Mesodermal cell (in vitro differentiated cells): ENCODE data around the gene SLC38A1.

Source experiments
- H3K27ac ChIP-seq: 2 replicates; pipeline ENCODE4 v1.7.0; 2013; ENCODE audit warnings: mild to moderate bottlenecking, low read depth, low read length, moderate library complexity; ENCODE audit not compliant: severe bottlenecking
- H3K36me3 ChIP-seq: 2 replicates; pipeline ENCODE4 v1.7.1; 2013; ENCODE audit warnings: mild to moderate bottlenecking, low read length, moderate library complexity; ENCODE audit not compliant: control insufficient read depth, insufficient read depth
- H3K4me1 ChIP-seq: one replicate; pipeline ENCODE4 v1.7.1; 2013; ENCODE audit warnings: mild to moderate bottlenecking, low read length; ENCODE audit not compliant: insufficient read depth, control insufficient read depth, poor library complexity, severe bottlenecking
- H3K4me3 ChIP-seq: 2 replicates; pipeline ENCODE4 v1.7.0; 2013; ENCODE audit warnings: low read length, control low read depth, mild to moderate bottlenecking; ENCODE audit not compliant: insufficient read depth, poor library complexity, severe bottlenecking; ENCODE audit errors: extremely low read depth
- H3K9me3 ChIP-seq: 2 replicates; pipeline ENCODE4 v1.7.1; 2013; ENCODE audit warnings: mild to moderate bottlenecking, low read length, moderate library complexity; ENCODE audit not compliant: control insufficient read depth
- WGBS, 2 experiments: methylation state at CpG; one replicate each; pipeline ENCODE4 v1.1.5; 2013; ENCODE audit warnings: missing lambda C conversion rate in 2 of 2; ENCODE audit not compliant: insufficient coverage in 2 of 2; 5-methylcytosine and 5-hydroxymethylcytosine counted together

Gene SLC38A1

GRCh38 chr12:46153268-46153872, 115.5 kb downstream of the SLC38A1 start:
- H3K4me3 ChIP-seq: no peak overlapping the region
- H3K27ac ChIP-seq: peak overlapping the region; percentile 90
- H3K4me1 ChIP-seq: peaks cover 12% of the 10 kb centered on the region
- 82% methylated on average over 2 of the region's 2 CpGs; no CpG with 5 or more reads in 1 of the 2 experiments for WGBS, 2 experiments
- H3K36me3 ChIP-seq: no peaks in the 10 kb centered on the region
- H3K9me3 ChIP-seq: no peaks in the 10 kb centered on the region

GRCh38 chr12:46152456-46152855, 116.4 kb downstream of the SLC38A1 start:
- no peaks in the 10 kb centered on the region for H3K9me3 ChIP-seq
- no peak overlapping the region for H3K27ac ChIP-seq
- 73 to 78% methylated on average over 1 of the region's 1 CpG for WGBS, 2 experiments

GRCh38 chr12:46150735-46151134, 118.1 kb downstream of the SLC38A1 start:
- no CpG with 5 or more reads among the region's 3 CpGs for WGBS, 2 experiments
- Histone ChIP-seq H3K4me1 (peaks cover 12% of the 10 kb centered on the region), H3K36me3 (no peaks in the 10 kb centered on the region), H3K27ac (peak overlapping the region; percentile 55), H3K9me3 (no peaks in the 10 kb centered on the region), H3K4me3 (no peak overlapping the region)

More at GRCh38 chr12:46152456-46152855, 116.4 kb downstream of the SLC38A1 start:
- no peaks in the 10 kb centered on the region for H3K36me3 ChIP-seq
- peaks cover 12% of the 10 kb centered on the region for H3K4me1 ChIP-seq
- no peak overlapping the region for H3K4me3 ChIP-seq

- H3K4me3 ChIP-seq: no peak overlapping the region
- no peak overlapping the region for H3K27ac ChIP-seq
- no peaks in the 10 kb centered on the region for H3K9me3 ChIP-seq
- peaks cover 12% of the 10 kb centered on the region for H3K4me1 ChIP-seq
- no CpG with 5 or more reads among the region's 1 CpG for WGBS, 2 experiments
- no peaks in the 10 kb centered on the region for H3K36me3 ChIP-seq
Observed at GRCh38 chr12:46149905-46150304, 118.9 kb downstream of the SLC38A1 start.

GRCh38 chr12:46149079-46149464, 119.8 kb downstream of the SLC38A1 start:
- Histone ChIP-seq H3K27ac (peak overlapping the region; percentile 41), H3K4me3 (no peak overlapping the region), H3K9me3 (no peaks in the 10 kb centered on the region), H3K36me3 (no peaks in the 10 kb centered on the region), H3K4me1 (peaks cover 12% of the 10 kb centered on the region)
- 83 to 100% methylated on average over 1 of the region's 2 CpGs for WGBS, 2 experiments

GRCh38 chr12:46148327-46149078, 120.3 kb downstream of the SLC38A1 start:
- Histone ChIP-seq H3K9me3 (no peaks in the 10 kb centered on the region), H3K4me1 (peaks cover 7% of the 10 kb centered on the region), H3K4me3 (no peak overlapping the region), H3K27ac (peak overlapping the region; percentile 61), H3K36me3 (no peaks in the 10 kb centered on the region)
- 93 to 96% methylated on average over 2 to 4 of the region's 5 CpGs for WGBS, 2 experiments

- Histone ChIP-seq H3K4me1 (peaks cover 4% of the 10 kb centered on the region), H3K4me3 (no peak overlapping the region), H3K27ac (no peak overlapping the region), H3K9me3 (no peaks in the 10 kb centered on the region), H3K36me3 (no peaks in the 10 kb centered on the region)
- WGBS, 2 experiments: 80 to 100% methylated on average over 1 of the region's 3 CpGs
Observed at GRCh38 chr12:46147144-46147543, 121.7 kb downstream of the SLC38A1 start.

GRCh38 chr12:46145881-46146280, 123.0 kb downstream of the SLC38A1 start:
- no peaks in the 10 kb centered on the region for H3K36me3 ChIP-seq
- no peaks in the 10 kb centered on the region for H3K4me1 ChIP-seq
- WGBS, 2 experiments: 78 to 100% methylated on average over 1 to 4 of the region's 5 CpGs

GRCh38 chr12:46144433-46144832, 124.4 kb downstream of the SLC38A1 start:
- WGBS, 2 experiments: 83 to 89% methylated on average over 1 of the region's 2 CpGs
- no peaks in the 10 kb centered on the region for H3K9me3 ChIP-seq
- H3K4me3 ChIP-seq: no peak overlapping the region
- no peak overlapping the region for H3K27ac ChIP-seq
- H3K4me1 ChIP-seq: no peaks in the 10 kb centered on the region
- H3K36me3 ChIP-seq: no peaks in the 10 kb centered on the region

More at GRCh38 chr12:46145881-46146280, 123.0 kb downstream of the SLC38A1 start:
- Histone ChIP-seq H3K27ac (no peak overlapping the region), H3K4me3 (no peak overlapping the region), H3K9me3 (no peaks in the 10 kb centered on the region)

GRCh38 chr12:46136249-46136648, 132.6 kb downstream of the SLC38A1 start:
- Histone ChIP-seq H3K27ac (no peak overlapping the region), H3K36me3 (no peaks in the 10 kb centered on the region), H3K4me1 (peaks cover 9% of the 10 kb centered on the region), H3K4me3 (no peak overlapping the region), H3K9me3 (no peaks in the 10 kb centered on the region)
- 100% methylated on average over 1 of the region's 2 CpGs for WGBS, 2 experiments

- H3K4me3 ChIP-seq: no peak overlapping the region
- no peaks in the 10 kb centered on the region for H3K9me3 ChIP-seq
- no peak overlapping the region for H3K27ac ChIP-seq
- peaks cover 9% of the 10 kb centered on the region for H3K4me1 ChIP-seq
- no CpG with 5 or more reads among the region's 1 CpG for whole genome bisulfite sequencing, 2 experiments
- H3K36me3 ChIP-seq: no peaks in the 10 kb centered on the region
Observed at GRCh38 chr12:46135750-46136149, 133.1 kb downstream of the SLC38A1 start.
